OCI-LY3 (cell line): ENCODE data around the gene CORO2B.

Source experiments
- H2AFZ ChIP-seq: fragments of 200-600, 300-600 bp; shearing (Covaris generic); 2 replicates; pipeline ENCODE4 v1.6.0; 2014; ENCODE audit warnings: antibody characterized with exemption, low read depth, low read length
- H3K27ac ChIP-seq: fragments of 200-600, 300-600 bp; sonication (generic); 2 replicates; pipeline ENCODE4 v1.5.1; 2014; ENCODE audit warnings: mild to moderate bottlenecking, low read length, moderate library complexity, mixed read lengths
- H3K27me3 ChIP-seq: fragments of 200-600, 300-600 bp; sonication (generic); 2 replicates; pipeline ENCODE4 v1.6.1; 2014; ENCODE audit warnings: low read depth, low read length, mixed read lengths
- H3K36me3 ChIP-seq: fragments of 200-600, 300-600 bp; sonication (generic); replicated peaks from 2 replicates; pipeline ENCODE3; 2014; ENCODE audit warnings: low read depth, low read length, mixed read lengths
- H3K4me1 ChIP-seq: fragments of 300-600, 200-600 bp; sonication (generic); 2 replicates; pipeline ENCODE4 v1.6.1; 2014; ENCODE audit warnings: low read length, mixed read lengths
- H3K4me2 ChIP-seq: fragments of 200-600, 300-600 bp; sonication (generic); 2 replicates; pipeline ENCODE4 v1.6.1; 2014; ENCODE audit warnings: low read length, mixed read lengths
- H3K4me3 ChIP-seq: fragments of 300-600, 200-600 bp; sonication (generic); 2 replicates; pipeline ENCODE4 v1.5.1; 2014; ENCODE audit warnings: antibody characterized with exemption, mild to moderate bottlenecking, low read length, moderate library complexity
- H3K79me2 ChIP-seq: fragments of 300-600, 200-600 bp; shearing (Covaris generic); 2 replicates; pipeline ENCODE4 v1.6.1; 2014; ENCODE audit warnings: mild to moderate bottlenecking, low read length, mixed read lengths
- H3K9ac ChIP-seq: fragments of 300-600, 200-600 bp; shearing (Covaris generic); 2 replicates; pipeline ENCODE4 v1.6.0; 2014; ENCODE audit warnings: mild to moderate bottlenecking, low read length, moderate library complexity
- H3K9me3 ChIP-seq: fragments of 200-600, 300-600 bp; shearing (Covaris generic); 2 replicates; pipeline ENCODE4 v1.6.1; 2014; ENCODE audit warnings: low read length, mixed read lengths; ENCODE audit not compliant: insufficient read depth
- H4K20me1 ChIP-seq: fragments of 200-600, 300-600 bp; sonication (generic); 2 replicates; pipeline ENCODE4 v1.6.1; 2016; ENCODE audit warnings: low read length, mixed read lengths; ENCODE audit not compliant: insufficient read depth
- CTCF ChIP-seq: fragments of 200-600, 300-600 bp; sonication (generic); IDR thresholded peaks from 2 replicates; pipeline ENCODE4 v1.5.1; 2014; ENCODE audit warnings: antibody characterized with exemption, low read length, low read depth
- EZH2phosphoT487 ChIP-seq: fragments of 200-600 bp; shearing (Covaris generic); IDR thresholded peaks from 2 replicates; pipeline ENCODE4 v1.6.1; 2018; ENCODE audit warnings: antibody characterized with exemption, mixed run types, low read depth

CORO2B gene

GRCh38 chr15:68537097-68537496 lies 41.7 kb upstream of the CORO2B start:
- H2AFZ ChIP-seq, result no peak overlapping the region

GRCh38 chr15:68537506-68537905 lies 41.3 kb upstream of the CORO2B start:
- Histone ChIP-seq H3K27me3 (peaks cover 26% of the 10 kb centered on the region), H2AFZ (no peak overlapping the region), H3K4me1 (no peaks in the 10 kb centered on the region), H3K4me2 (no peak overlapping the region), H4K20me1 (no peaks in the 10 kb centered on the region), H3K9me3 (no peaks in the 10 kb centered on the region), H3K4me3 (no peak overlapping the region), H3K27ac (no peak overlapping the region), H3K79me2 (no peaks in the 10 kb centered on the region), H3K36me3 (no peaks in the 10 kb centered on the region), H3K9ac (no peak overlapping the region)
- TF ChIP-seq EZH2phosphoT487 (no peak), CTCF (no peak)

More at GRCh38 chr15:68537097-68537496, 41.7 kb upstream of the CORO2B start:
- TF ChIP-seq CTCF (no peak), EZH2phosphoT487 (no peak)
- H3K9ac ChIP-seq, result no peak overlapping the region
- no peak overlapping the region for H3K4me2 ChIP-seq
- H4K20me1 ChIP-seq, result no peaks in the 10 kb centered on the region
- H3K79me2 ChIP-seq, result no peaks in the 10 kb centered on the region
- H3K9me3 ChIP-seq, result peaks cover 3% of the 10 kb centered on the region; the same call in 1 of the 2 replicates
- H3K27me3 ChIP-seq, result peaks cover 23% of the 10 kb centered on the region
- H3K27ac ChIP-seq, result no peak overlapping the region
- no peaks in the 10 kb centered on the region for H3K36me3 ChIP-seq
- H3K4me3 ChIP-seq, result no peak overlapping the region
- H3K4me1 ChIP-seq, result no peaks in the 10 kb centered on the region

GRCh38 chr15:68538311-68538710 lies 40.5 kb upstream of the CORO2B start:
- H3K9me3 ChIP-seq, result no peaks in the 10 kb centered on the region

GRCh38 chr15:68541743-68542142 lies 37.0 kb upstream of the CORO2B start:
- Histone ChIP-seq H3K36me3 (no peaks in the 10 kb centered on the region), H3K79me2 (no peaks in the 10 kb centered on the region), H3K9ac (no peak overlapping the region), H2AFZ (no peak overlapping the region), H3K4me2 (no peak overlapping the region), H4K20me1 (no peaks in the 10 kb centered on the region), H3K27me3 (peaks cover 53% of the 10 kb centered on the region), H3K27ac (no peak overlapping the region), H3K4me1 (no peaks in the 10 kb centered on the region), H3K9me3 (no peaks in the 10 kb centered on the region), H3K4me3 (no peak overlapping the region)
- no peak for TF ChIP-seq EZH2phosphoT487
- TF ChIP-seq CTCF, result no peak

More at GRCh38 chr15:68538311-68538710, 40.5 kb upstream of the CORO2B start:
- Histone ChIP-seq H3K9ac (no peak overlapping the region), H3K36me3 (no peaks in the 10 kb centered on the region), H3K4me2 (no peak overlapping the region), H2AFZ (no peak overlapping the region), H3K27me3 (peaks cover 31% of the 10 kb centered on the region), H3K27ac (no peak overlapping the region), H3K4me1 (no peaks in the 10 kb centered on the region), H4K20me1 (no peaks in the 10 kb centered on the region), H3K4me3 (no peak overlapping the region), H3K79me2 (no peaks in the 10 kb centered on the region)
- TF ChIP-seq EZH2phosphoT487 (no peak), CTCF (no peak)
